Left ventricle myocardium superior (tissue), 1 donor: ENCODE data around the gene PARP15. TPM values are rescaled to one million over a fixed set of nuclear protein-coding genes. Genes with fewer than 3 reads are reported as not detected.

Experiments
- ATAC-seq: fragments of 200-7000 bp; cut with Tn5 transposase; one replicate; pipeline ENCODE4 v1.9.1; 2020; ENCODE audit warnings: mild to moderate bottlenecking, moderate library complexity
- DNase-seq: peaks from one replicate; pipeline ENCODE4 v3.0.0-alpha.2; 2020
- intact Hi-C: fragments of 100-400 bp; cut with micrococcal nuclease; formaldehyde crosslinking; loops from one replicate; pipeline ENCODE4 v1.11.0; 2022
- total RNA-seq: library from RNA; stranded (reverse); fragmentation: NEBNext Ultra II Directional; extraction: Animal tissue kit (Norgen Biotek cat#: 25700); gene quantifications from one replicate; pipeline ENCODE4 v1.2.1, GENCODE V29; 2021
- donor health status: DM: no; HTN: yes; CAD: no; lungs with severe emphysema.

The PARP15 gene
- total RNA-seq, 1 donor from 2014 or later: 0.52 TPM

DNA sequence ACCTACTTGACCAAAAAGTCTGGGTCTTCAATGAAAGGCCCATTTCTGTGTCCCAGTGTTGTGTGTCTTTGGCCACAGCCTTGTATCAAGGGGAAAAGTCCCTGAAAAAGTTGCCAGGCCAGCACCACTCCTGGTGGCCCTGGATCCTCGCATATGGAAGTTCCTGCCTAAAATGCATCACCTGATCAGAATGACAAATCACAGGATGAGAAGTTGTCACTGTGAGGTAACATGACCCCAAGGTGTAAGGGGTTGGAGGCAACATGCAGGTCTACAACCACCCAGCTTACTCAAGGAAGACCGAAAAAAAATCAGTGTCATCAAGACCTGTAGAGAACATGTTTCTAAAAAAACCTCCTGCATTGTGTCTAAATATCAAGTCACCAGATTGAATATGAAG lies 25.6 kb downstream of the PARP15 start:
- ATAC-seq (no peak), DNase-seq (no peak)
- intact Hi-C loops: no loop called here

DNA sequence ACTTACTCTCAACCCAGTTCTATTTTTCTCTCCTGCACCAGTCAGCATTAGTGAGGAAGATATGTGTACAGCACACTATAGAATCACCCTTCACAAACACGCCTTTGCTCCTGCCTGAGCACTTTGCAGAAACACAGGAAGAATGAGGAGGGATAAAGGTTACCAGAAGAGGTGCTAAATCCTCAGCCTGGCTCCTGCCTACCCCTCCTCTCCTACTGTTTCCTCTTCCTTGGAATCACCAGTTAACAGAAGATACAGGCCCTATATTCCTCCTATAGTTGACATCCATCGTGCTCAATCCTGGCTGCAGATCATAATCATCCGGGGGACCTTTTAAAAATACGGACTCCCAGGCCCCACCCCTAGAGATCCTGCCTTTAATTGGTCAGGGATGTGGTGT lies 28.9 kb downstream of the PARP15 start:
- DNase-seq (no peak), ATAC-seq (no peak)
- intact Hi-C loops: no loop called here

DNA sequence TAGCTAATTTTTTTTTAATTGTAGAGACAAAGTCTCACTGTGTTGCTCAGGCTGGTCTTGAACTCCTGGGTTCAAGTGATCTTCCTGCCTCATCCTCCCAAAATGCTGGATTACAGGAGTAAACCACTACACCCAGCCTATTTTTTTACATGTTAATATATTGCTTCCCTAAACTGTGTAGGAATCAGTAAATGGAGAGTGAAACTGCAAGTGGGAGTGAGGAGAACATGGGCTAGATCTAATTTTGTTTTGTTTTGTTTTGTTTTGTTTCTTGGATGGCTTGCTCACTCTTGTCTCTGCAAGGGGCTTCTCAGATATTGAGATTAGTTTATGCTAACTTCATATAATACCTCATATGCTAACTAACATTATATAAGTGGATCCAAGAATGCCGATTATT lies 31.5 kb downstream of the PARP15 start:
- intact Hi-C loops: no loop called here
- DNase-seq: no peak
- no peak for ATAC-seq

DNA sequence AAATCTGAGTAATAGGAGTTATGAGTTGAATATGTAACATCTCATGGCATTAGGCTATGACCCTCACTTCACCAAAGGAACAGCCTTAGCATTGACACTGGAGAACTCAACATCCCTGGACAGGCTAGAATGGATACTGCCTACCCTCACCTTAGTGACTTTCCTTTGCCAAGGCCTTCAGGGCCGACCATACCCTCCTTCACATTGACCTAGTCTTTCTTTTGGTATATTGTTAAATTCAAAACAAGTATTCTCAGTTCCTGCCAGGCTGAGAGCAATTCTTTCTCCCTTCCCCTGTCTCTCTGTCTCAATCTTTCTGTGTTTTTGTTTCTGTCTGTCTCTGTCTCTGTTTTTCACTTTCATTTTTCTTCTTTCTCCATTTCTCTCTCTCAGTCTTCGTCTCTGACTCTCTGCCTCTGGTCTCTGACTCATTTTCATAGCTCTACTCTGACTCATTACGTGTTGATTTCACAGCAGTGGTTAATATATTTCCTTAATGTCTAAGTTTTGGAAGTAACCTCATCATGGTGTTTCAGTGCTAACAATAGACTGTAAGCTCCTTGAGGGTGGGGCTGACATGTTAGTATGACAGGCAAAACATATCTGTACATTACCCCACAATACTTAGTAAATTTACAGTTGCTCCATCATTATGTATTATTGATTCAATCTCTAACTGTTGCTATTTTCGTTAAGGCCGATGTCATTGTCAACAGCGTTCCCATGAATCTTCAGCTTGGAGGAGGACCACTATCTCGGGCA lies 32.5 kb downstream of the PARP15 start:
- DNase-seq (no peak), ATAC-seq (no peak)
- intact Hi-C loops: no loop called here

DNA sequence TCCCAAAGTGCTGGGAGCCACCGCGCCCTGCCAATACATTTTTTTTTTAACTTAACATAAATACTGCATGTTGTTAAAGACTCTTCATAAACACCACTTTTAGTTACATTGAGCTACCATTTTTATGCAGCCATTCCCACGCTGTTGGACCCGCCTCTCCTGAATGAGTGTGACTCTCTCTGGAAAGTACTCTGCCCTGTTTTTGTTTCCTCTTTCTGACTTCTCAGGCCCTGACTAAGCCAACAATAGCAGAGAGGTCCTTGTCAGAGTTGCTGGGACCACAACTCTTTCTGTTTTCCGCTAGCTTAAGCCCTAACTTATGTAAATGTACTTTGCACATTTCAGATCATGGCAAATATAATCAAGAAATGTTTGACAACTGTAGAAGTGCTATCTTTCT lies 35.2 kb downstream of the PARP15 start:
- intact Hi-C loops: no loop called here
- DNase-seq (no peak), ATAC-seq (no peak)

DNA sequence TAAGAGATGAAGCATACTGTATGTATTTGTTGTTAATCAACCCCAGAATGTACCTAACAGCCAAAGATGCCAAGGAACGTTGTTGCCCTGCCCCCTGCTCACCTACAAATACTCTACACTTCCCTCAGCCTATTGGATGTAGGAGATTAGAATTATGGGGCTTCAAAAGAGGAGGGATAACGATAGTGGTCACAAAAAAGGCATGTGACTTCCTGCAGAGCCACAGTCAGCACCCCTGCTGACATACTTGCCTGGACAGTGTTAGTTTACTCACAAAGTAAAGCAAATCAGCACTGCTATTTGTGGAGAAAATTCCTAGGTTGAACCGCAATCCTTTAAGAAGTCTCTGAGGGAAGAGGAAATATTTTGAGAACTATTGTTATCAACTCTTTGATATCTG lies 37.9 kb downstream of the PARP15 start:
- no peak for DNase-seq
- intact Hi-C loops: no loop called here
- ATAC-seq: no peak

DNA sequence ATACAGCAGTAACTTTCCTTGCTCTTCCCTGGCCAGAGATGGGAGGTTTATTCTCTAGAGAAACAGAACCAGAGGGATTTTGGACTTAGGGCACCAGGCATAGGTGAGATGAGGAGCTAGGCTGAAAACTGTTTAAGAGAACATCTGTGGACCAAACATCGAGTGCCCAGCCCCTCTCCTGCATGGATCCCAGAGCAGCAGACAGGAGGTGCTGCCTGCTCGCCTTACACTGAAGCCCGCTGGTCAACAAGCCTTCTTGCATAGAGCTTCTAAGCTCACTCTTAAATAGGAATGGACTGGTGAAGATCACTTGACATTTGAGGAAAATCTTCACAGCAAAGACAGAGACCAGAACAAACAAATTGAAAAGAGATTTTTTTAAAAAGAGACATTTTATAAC lies 41.2 kb downstream of the PARP15 start:
- ATAC-seq (no peak), DNase-seq (no peak)
- intact Hi-C loops: no loop called here

DNA sequence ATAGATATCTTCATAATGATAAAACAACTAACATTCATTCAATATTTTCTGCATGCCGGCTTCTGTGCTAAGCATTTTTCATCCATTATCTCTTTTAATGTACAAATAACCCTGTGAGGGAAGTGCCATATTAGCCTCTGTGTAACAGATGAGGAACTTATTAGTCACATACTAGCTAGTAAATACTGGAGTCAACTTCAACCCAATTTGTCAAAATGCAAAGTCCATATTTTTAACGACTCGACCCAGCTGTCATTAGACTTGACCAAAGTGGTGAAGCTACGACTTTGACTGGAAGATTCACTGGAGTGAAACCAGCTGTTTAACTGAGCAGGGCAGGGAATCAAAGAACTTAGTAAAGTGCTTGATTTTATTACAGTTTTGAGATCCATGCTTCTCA lies 41.6 kb downstream of the PARP15 start:
- ATAC-seq (no peak), DNase-seq (no peak)
- intact Hi-C loops: no loop called here

DNA sequence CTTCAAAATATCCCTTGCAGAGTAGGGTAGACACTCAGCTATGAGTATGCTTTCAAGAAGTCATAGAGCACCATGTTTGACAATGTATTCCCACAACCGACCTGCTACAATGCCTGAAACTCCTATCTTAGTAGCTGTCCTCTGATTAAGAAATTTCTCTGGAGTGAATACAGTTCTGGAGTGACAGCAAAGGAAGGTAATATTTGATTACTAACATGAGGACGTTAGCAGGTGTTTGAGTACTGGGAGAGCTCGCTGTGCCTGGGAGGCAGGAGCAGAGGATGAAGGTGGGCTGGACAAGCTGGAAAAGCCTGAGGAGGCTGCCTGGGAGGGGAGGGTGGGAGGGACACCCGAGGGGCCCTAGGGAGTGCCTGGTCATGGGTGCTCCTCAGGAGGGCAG lies 42.9 kb downstream of the PARP15 start:
- intact Hi-C loops: no loop called here
- ATAC-seq: no peak
- DNase-seq: no peak

DNA sequence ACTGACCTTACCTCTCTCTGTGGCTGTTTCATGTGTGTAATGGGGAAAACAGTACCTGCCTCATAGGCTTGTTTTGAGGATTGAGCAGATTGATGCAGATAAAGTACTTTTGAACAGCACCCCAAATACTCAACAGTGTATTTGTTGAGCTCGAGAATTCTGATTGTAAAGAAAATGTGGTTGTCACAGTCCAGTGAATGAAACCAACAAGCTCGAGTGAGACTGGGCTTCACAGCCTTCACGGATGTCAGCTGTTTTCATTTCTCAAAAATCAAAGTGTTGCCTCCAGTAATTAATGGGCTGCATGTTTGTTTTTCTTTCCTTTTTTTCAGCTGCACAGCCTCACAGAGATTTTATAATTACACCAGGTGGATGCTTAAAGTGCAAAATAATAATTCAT lies 43.7 kb downstream of the PARP15 start:
- intact Hi-C loops: no loop called here
- DNase-seq (no peak), ATAC-seq (no peak)

DNA sequence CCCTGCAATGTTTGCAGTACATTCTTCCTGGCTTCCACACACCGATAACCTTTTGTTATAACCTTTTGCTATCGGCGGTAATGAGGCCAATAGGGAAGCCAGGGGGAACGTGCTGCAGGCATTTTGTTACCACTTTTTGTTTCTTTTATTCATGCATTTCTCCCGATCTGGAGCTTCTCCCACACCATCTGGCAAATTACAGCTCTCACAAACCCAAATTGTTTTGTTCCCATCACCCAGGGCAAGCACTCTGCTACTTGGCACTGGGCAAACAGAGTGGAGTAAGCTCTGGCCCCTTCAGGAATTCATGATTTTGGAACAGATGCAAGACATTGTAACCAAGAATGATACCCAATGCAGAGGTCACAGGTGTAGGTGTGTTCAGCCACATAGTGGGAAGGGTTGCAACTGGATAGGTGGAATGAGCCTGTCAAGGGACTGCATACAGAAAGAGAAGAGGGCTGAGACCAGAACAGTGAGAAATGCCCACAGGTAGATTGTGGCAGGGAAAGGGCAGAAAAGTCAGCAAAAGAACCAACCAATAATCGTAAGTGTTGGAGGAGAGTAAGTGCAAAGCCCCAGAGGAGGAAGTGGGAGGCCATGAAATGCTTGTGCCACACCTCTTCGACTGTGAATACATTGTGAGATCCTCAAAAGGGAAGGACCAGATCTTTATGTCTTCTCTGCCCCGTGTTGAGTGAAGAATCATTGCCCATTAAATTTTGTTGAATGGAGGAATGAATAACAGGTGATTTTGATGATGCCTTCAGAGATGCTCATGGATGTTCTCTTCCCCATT lies 45.8 kb downstream of the PARP15 start:
- ATAC-seq (no peak), DNase-seq (no peak)
- intact Hi-C loops: no loop called here

DNA sequence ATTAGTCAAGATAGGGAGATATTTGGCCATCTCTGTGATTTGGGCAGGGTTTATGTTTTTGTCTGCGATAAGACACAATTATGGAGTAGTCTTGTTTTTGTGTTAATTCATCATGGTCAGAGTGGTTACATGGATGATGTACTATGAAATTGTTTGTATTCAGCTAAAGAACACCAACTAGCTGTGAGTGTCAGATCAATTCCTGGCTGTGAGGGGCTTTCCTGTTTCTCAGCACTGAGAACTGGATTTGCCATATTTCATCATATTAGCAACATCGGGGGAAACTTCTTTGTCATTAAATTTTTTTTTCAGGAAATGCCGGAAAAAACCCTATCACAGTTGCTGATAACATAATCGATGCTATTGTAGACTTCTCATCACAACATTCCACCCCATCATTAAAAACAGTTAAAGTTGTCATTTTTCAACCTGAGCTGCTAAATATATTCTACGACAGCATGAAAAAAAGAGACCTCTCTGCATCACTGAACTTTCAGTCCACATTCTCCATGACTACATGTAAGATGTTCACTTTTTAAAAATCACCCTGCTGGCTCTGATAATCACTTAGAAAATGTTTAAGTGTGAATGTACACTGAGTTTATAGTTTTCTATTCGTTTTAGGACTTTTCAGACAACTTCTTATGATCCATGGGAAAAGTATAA lies 49.2 kb downstream of the PARP15 start:
- DNase-seq (no peak), ATAC-seq (no peak)
- intact Hi-C loops: no loop called here

DNA sequence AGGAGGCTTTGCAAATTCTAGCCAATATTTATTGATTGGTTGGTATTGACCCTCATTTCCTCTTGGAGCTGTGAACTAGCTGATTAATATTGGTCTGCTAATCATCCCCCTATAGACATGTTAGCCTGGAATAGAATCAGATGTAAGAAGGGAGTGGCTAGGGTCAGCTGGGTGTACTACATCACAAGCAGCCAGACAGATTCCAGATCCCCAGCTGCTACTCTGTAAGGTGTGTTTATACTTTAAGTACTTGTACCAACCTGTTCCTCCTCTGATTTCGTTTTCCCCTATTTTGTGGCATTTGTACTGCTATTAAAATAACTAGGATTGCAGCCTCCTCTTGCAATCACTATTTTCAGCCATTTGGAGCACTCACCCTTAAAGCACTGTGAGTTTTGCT lies 49.9 kb downstream of the PARP15 start:
- ATAC-seq (no peak), DNase-seq (no peak)
- intact Hi-C loops: no loop called here

DNA sequence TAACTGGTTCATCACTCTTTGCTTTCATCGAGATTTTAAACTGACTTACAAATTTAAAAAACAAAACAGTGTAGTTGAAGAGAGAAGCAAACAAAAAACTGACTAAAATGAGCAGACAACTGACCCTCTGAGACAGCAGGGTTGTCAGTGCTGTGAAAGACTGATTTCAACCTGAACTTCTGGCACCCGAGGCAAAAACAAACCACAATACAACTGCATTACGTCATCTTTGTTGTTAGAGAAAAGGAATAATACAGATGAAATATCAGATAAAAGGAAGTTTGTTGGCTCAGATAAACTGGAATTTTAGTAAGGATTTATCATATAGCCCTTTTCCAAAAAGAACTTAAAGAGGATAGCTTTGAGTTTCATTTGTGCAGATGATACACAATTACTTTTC lies 51.1 kb downstream of the PARP15 start:
- ATAC-seq: no peak
- DNase-seq: no peak
- intact Hi-C loops: no loop called here

DNA sequence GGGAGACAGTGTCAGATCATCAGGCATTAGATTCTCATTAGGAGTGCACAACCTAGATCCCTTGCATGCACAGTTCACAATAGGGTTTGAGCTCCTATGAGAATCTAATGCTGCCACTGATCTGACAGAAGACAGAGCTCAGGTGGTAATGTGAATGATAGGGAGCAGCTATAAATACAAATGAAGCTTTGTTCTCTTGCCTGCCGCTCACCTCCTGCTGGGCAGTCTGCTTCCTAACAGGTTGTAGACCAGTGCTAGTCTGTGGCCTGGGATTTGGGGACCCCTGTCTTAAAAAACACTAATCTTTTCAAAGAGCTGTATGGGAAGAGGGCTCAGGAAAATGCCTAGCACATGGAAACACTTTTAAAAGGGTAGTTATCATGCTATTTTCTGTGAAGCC lies 52.3 kb downstream of the PARP15 start:
- intact Hi-C loops: no loop called here
- DNase-seq: no peak
- no peak for ATAC-seq

DNA sequence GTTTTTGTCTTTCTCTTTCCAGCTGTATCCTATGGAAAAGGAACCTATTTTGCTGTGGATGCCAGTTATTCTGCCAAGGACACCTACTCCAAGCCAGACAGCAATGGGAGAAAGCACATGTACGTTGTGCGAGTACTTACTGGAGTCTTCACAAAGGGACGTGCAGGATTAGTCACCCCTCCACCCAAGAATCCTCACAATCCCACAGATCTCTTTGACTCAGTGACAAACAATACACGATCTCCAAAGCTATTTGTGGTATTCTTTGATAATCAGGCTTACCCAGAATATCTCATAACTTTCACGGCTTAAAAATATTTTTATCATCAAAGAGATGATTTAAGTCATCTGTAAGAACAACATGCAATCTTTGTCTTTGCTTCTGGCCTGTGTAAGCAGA lies 58.3 kb downstream of the PARP15 start:
- intact Hi-C loops: no loop called here
- ATAC-seq (no peak), DNase-seq (no peak)

DNA sequence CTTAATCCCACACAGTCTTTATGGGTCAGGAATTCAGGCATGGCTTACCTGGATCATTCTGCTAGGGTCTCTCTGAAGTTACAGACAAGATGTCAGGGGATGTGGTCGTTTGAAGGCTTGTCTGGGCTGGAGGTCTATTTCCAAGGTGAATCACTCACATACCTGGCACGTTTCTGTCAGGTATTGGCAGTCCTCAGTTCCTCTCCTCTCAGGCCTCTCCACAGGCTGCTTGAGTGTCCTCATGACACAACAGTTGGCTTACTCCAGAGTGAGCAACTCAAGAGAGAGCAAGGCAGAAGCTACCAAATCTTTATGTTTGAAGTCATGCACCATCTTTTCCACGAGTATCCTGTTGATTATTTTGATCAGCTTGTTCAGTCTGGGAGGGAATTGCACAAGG lies 59.2 kb downstream of the PARP15 start:
- DNase-seq: no peak
- ATAC-seq: no peak
- intact Hi-C loops: no loop called here

DNA sequence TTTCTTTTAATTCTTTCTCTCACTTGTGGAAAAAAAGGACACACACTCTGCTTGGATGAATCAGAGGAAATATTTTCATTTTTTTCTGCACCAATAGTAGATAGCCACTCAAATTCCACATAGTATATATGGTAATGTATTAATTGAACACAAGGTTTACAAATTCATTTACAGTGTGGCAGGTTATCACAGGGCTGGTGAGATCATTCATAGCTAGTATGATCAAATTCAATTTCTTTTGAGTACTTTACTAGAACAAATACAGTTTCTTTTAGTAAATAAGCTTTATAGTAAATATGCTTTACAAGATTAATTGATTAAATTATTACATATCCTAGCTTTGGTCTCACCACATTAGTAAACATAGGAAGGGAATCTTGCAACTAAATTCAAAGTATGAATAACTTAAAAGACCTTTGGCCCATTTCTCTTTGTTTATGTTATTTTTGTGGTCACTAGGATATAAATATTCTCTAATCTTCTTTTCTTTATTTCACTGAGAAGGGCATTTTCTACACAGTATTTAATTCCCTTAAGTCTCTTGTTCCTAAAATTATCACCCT lies 63.1 kb downstream of the PARP15 start:
- ATAC-seq (no peak), DNase-seq (no peak)
- intact Hi-C loops: no loop called here

DNA sequence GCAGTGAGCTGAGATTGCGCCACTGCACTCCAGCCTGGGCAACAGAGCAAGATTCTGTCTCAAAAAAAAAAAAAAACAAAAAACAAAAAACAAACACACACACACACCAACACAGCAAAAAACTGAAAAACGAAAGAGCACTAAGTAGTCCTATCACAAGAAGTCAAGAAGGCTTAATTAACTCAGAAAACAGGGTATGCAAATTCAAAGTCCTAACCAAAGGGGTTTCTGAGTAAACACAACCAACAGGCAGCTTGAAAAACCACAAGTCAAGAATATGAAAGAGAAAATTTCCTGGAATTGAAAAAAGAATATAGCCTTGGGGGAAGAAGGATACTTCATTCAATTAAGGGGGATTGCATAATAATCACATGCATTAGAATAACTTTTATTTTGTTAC lies 65.5 kb downstream of the PARP15 start:
- no peak for ATAC-seq
- no peak for DNase-seq
- intact Hi-C loops: no loop called here
